Stomach (tissue), 9 donors: Measurements from ENCODE around the gene REPIN1. TPM values are rescaled to one million over a fixed set of nuclear protein-coding genes. Genes with fewer than 3 reads are reported as not detected.

Source experiments
- DNase-seq, 2 donors: peaks; one replicate each; pipeline versions ENCODE4 v3.0.0 to v3.0.0-alpha.2; 2013 to 2019
- H3K27ac ChIP-seq, 5 donors: fragments of 200-600 bp in 4 of 5; sonication (generic) in 4 of 5; one replicate each; pipeline ENCODE4 v1.5.1; 2013 to 2019; ENCODE audit warnings: mild to moderate bottlenecking in 1 of 5, moderate library complexity in 1 of 5
- H3K27me3 ChIP-seq, 3 donors: fragments of 200-600 bp; sonication (generic); one replicate each; pipeline ENCODE4 v1.5.1; 2017 to 2019; ENCODE audit warnings: mixed run types in 1 of 3
- H3K36me3 ChIP-seq, 4 donors: fragments of 200-600 bp; sonication (generic); 1 replicate in 3 of 4; 2 replicates in 1 of 4; pipeline ENCODE4 v1.5.1; 2016 to 2019
- H3K4me1 ChIP-seq, 4 donors: fragments of 200-600 bp; sonication (generic); one replicate each; pipeline ENCODE4 v1.5.1; 2016 to 2019
- H3K4me3 ChIP-seq, 4 donors: fragments of 200-600 bp; sonication (generic) in 3 of 4; one replicate each; pipeline ENCODE4 v1.5.1; 2016 to 2019; ENCODE audit warnings: mild to moderate bottlenecking in 1 of 4
- H3K9me3 ChIP-seq, 4 donors: fragments of 200-600 bp; sonication (generic); one replicate each; pipeline ENCODE4 v1.5.1; 2016 to 2019
- CTCF ChIP-seq, 7 experiments: fragments of 450-650 bp in 4 of 7; fragments of 200-600 bp in 3 of 7; sonication (generic) in 3 of 7; IDR thresholded peaks; one replicate each; pipeline ENCODE4 v1.5.1; 2016 to 2019; ENCODE audit warnings: antibody characterized with exemption in 7 of 7, control low read depth in 2 of 7, mild to moderate bottlenecking in 1 of 7
- EP300 ChIP-seq: sonication (generic); formaldehyde crosslinking; IDR thresholded peaks from one replicate; pipeline ENCODE4 v1.6.1; 2017; ENCODE audit warnings: antibody characterized with exemption
- POLR2A ChIP-seq, 4 donors: fragments of 450-650 bp; IDR thresholded peaks; one replicate each; pipeline ENCODE4 v1.6.1; 2016; ENCODE audit warnings: antibody characterized with exemption in 4 of 4, control low read depth in 2 of 4, mild to moderate bottlenecking in 1 of 4, moderate library complexity in 1 of 4
- POLR2AphosphoS5 ChIP-seq, 3 donors: sonication (generic); formaldehyde crosslinking; IDR thresholded peaks; one replicate each; pipeline ENCODE4 v1.6.1; 2016; ENCODE audit warnings: antibody characterized with exemption in 3 of 3
- WGBS, 5 donors: extraction: QIAGEN DNeasy Blood & Tissue Kit in 3 of 5; methylation state at CpG; one replicate each; pipeline versions ENCODE4 v1.1.5 to v1.1.7; 2013 to 2018; 5-methylcytosine and 5-hydroxymethylcytosine counted together
- intact Hi-C: fragments of 100-400 bp; cut with DNase I; formaldehyde crosslinking; loops from one replicate; pipeline ENCODE4 v1.15.1; 2023; ENCODE audit warnings: low total_unique reads
- polyA plus RNA-seq, 3 donors: library from polyadenylated mRNA; stranded (reverse); fragments of 200-250 nt; gene quantifications; one replicate each; pipeline ENCODE4 v1.2.3, GENCODE V29; 2013
- total RNA-seq, 5 donors: library from RNA; depleted of rRNA; stranded (reverse); fragments of >200 nt; gene quantifications; one replicate each; pipeline versions ENCODE4 v1.1.0 to v1.2.3, GENCODE V29; 2014 to 2016
- donor health status: healthy with polysubstance abuse.
- donor health status: Bipolar disorder and iron deficiency.
- donor health status: healthy.

Gene REPIN1
- total and polyA plus RNA-seq, 8 donors: 35.9 to 298 (median 49.3) TPM

GRCh38 chr7:150322833-150323681 is 45.6 kb upstream of the REPIN1 start, which contains the start of the genes ACTR3C and LRRC61:
Gene ACTR3C, minus strand, starts transcription at chr7:150323545. Its CDS starts 28,249 bp downstream, at chr7:150295296.
Gene LRRC61, plus strand, starts transcription at chr7:150323355. Its CDS starts 13,507 bp downstream, at chr7:150336862.
- H3K9me3 ChIP-seq: no peaks in the 10 kb centered on the region

GRCh38 chr7:150323682-150324372 is 44.8 kb upstream of the REPIN1 start:
- peak overlapping the region; percentile 86 to 96 (median 94) for H3K27ac ChIP-seq
- WGBS, 5 donors: 10 to 17% (median 10%) methylated on average over 13 to 16 of the region's 16 CpGs
- H3K36me3 ChIP-seq: peaks cover 0 to 33% (median 28%) of the 10 kb centered on the region in 4 donors
- H3K9me3 ChIP-seq: no peaks in the 10 kb centered on the region
- peaks cover 26 to 46% (median 34%) of the 10 kb centered on the region in 4 donors for H3K4me1 ChIP-seq
- intact Hi-C loops: no loop called here
- H3K4me3 ChIP-seq: peak overlapping the region; percentile 56 to 70 (median 64)
- no peaks in the 10 kb centered on the region for H3K27me3 ChIP-seq
- DNase-seq: no peak
- TF ChIP-seq POLR2AphosphoS5 (IDR thresholded peaks at IDR 0.05) (no peak), CTCF (IDR thresholded peaks at IDR 0.05) (no peak), POLR2A (IDR thresholded peaks at IDR 0.05) (no peak), EP300 (no peak)

More at GRCh38 chr7:150322833-150323681, 45.6 kb upstream of the REPIN1 start, which contains the start of the genes ACTR3C and LRRC61:
- Histone ChIP-seq H3K27me3 (no peaks in the 10 kb centered on the region), H3K4me3 (peak within 1 kb of the TSS; percentile 56 to 70 (median 64)), H3K36me3 (peaks cover 0 to 25% (median 20%) of the 10 kb centered on the region in 4 donors), H3K4me1 (peaks cover 26 to 46% (median 34%) of the 10 kb centered on the region in 4 donors), H3K27ac (peak within 1 kb of the TSS; percentile 86 to 96 (median 94))
- 4 to 22% (median 4%) methylated on average over 26 to 82 of the region's 82 CpGs for WGBS, 5 donors
- DNase-seq: peak; percentile 75 to 92
- intact Hi-C loops: no loop called here
- TF ChIP-seq POLR2A (IDR thresholded peaks at IDR 0.05) (no peak), POLR2AphosphoS5 (IDR thresholded peaks at IDR 0.05) (peak in 2 of 3 donors; percentile 60 to 79), EP300 (no peak), CTCF (IDR thresholded peaks at IDR 0.05) (peak in 1 of 7 experiments; percentile 10)

GRCh38 chr7:150324373-150324961 is 44.2 kb upstream of the REPIN1 start:
- H3K9me3 ChIP-seq: no peaks in the 10 kb centered on the region
- intact Hi-C loops: no loop called here
- H3K36me3 ChIP-seq: peaks cover 0 to 39% (median 34%) of the 10 kb centered on the region in 4 donors
- TF ChIP-seq EP300 (no peak), POLR2AphosphoS5 (IDR thresholded peaks at IDR 0.05) (no peak), POLR2A (IDR thresholded peaks at IDR 0.05) (no peak), CTCF (IDR thresholded peaks at IDR 0.05) (no peak)
- peak overlapping the region; percentile 49 to 96 (median 92) for H3K27ac ChIP-seq
- 31 to 53% (median 43%) methylated on average over 12 of the region's 12 CpGs for WGBS, 5 donors
- peaks cover 26 to 46% (median 34%) of the 10 kb centered on the region in 4 donors for H3K4me1 ChIP-seq
- DNase-seq: peak in 1 of 2 donors; percentile 62
- peak overlapping the region; percentile 56 to 70 (median 64) for H3K4me3 ChIP-seq
- H3K27me3 ChIP-seq: no peaks in the 10 kb centered on the region
